ENCODE measurements around the gene ZBP1.
"Not testable (repeated sequence)": the region's sequence is repeated elsewhere in the genome, so short reads cannot be mapped to it uniquely, and the experiment has no call there.

The ZBP1 gene

GRCh38 chr20:57638895-57639236 is 18.6 kb upstream of the ZBP1 start:
- no peak for DNase-seq (ENCODE audit: low spot score)

GRCh38 chr20:57638173-57638894 is 18.1 kb upstream of the ZBP1 start:
- no peak for DNase-seq (ENCODE audit: low spot score)

GRCh38 chr20:57633945-57634491 is 13.8 kb upstream of the ZBP1 start:
- no peak for DNase-seq (ENCODE audit: low spot score)

GRCh38 chr20:57632286-57632685 is 12.1 kb upstream of the ZBP1 start:
- no peak for DNase-seq (ENCODE audit: low spot score)

GRCh38 chr20:57630061-57630460 is 9.8 kb upstream of the ZBP1 start:
- peak; percentile 34 for DNase-seq (ENCODE audit: low spot score)

DNA sequence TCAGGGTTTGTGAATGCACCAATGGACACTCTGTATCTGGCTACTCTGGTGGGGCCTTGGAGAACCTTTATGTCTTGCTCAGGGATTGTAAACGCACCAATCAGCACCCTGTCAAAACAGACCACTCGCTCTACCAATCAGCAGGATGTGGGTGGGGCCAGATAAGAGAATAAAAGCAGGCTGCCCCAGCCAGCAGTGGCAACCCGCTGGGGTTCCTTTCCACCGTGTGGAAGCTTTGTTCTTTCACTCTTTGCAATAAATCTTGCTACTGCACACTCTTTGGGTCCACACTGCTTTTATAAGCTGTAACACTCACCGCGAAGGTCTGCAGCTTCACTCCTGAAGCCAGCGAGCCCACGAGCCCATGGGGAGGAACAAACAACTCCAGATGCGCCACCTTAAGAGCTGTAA is 9.3 kb upstream of the ZBP1 start:
- DNase-seq (ENCODE audit: low spot score), result not testable (repeated sequence)

DNA sequence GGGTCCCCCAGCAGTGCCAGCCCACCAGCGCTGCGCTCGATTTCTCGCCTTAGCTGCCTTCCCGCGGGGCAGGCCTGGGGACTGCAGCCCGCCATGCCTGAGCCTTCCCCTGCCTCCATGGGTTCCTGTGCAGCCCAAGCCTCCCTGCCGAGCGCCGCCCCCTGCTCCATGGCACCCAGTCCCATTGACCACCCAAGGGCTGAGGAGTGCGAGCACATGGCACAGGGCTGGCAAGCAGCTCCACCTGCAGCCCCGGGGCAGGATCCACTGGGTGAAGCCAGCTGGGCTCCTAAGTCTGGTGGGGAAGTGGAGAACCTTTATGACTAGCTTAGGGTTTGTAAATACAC is 8.7 kb upstream of the ZBP1 start:
- DNase-seq (ENCODE audit: low spot score), result not testable (repeated sequence)

GRCh38 chr20:57628047-57628961 is 8.1 kb upstream of the ZBP1 start:
- peak; percentile 76 for DNase-seq (ENCODE audit: low spot score)

DNA sequence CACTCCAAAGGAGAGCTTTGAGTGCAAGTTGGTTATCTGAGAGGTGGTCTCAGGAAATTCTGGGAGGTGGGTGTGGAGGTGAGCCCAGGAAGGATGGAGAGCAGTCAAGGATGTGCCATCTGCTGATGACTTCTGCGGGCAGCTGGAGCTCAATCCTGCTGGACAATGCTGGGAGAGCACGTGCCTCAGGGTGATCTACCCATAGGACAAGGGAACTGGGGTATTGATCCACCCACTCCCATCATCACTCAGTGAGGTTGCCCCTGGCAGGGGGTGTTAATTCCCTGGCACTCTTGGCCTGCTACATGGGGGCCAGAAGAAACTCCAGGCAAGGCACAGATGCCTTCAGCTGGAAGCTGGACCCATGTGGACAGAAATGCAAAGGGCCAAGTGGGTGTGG is 7.1 kb upstream of the ZBP1 start:
- DNase-seq (ENCODE audit: low spot score), result no peak

GRCh38 chr20:57625978-57626377 is 5.8 kb upstream of the ZBP1 start:
- DNase-seq (ENCODE audit: low spot score), result no peak

GRCh38 chr20:57625181-57625958 is 5.1 kb upstream of the ZBP1 start:
- no peak for DNase-seq (ENCODE audit: low spot score)

- DNase-seq (ENCODE audit: low spot score), result no peak
Measured at GRCh38 chr20:57624124-57624523, 3.9 kb upstream of the ZBP1 start.

- DNase-seq (ENCODE audit: low spot score), result no peak
Measured at GRCh38 chr20:57622579-57623381, 2.6 kb upstream of the ZBP1 start.

DNA sequence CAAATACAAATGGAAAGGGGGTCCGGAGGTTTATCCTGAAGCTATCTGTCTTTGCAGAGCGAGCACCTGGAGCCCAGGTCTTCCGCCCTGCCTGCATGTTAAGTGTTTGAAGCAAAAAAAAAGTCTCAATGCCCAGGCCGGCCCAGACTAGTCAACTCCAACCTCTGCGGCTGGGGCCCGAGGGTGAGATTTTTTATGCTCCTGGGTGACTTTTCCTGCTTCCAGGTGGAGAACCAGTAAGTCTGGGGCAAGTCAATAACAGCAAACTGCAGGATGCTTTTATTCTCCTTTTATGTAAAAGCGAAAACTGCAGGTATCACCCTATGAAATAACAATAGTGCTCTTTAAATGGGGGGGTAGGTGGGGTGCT is 2.0 kb upstream of the ZBP1 start:
- no peak for DNase-seq (ENCODE audit: low spot score)

DNA sequence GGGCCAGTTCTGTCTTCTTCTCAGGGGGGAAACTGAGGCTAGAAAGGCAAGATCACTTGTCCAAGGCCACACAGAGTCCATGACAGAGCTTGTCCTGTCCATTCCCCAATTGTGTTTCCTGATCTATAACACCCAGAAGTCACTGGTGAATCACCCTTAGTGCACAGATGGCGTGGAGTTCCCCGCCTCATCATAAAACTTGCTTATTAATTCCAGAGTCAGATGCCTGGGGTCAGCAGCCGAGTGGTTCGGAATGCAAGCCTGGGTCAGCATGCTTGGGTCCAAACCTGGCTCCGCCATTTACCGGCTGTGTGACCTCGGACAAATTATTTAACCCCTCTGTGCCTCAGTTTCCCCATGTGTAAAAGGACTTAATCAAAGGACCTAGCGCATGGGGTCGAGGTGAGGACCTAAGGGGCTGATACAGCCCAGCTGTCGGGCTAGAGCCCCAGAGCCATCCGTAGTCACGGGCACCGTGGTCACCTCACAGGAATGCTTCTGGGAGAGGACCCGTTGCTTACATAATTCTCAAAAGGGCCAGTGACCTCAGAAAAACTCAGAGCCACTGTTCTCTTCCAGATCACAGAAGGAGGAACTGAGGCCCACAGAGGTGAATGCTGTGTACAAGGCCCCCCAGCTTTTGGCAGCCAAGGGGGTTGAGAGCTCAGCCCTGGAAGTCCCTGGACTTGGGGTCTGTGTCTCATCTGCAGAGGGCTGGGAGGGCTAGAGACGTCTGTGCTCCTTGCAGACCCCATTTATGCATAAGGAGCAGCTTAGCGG is 1.4 kb upstream of the ZBP1 start:
- no peak for DNase-seq (ENCODE audit: low spot score)

- DNase-seq (ENCODE audit: low spot score), result no peak
Measured at GRCh38 chr20:57620999-57621398, 773 bp upstream of the ZBP1 start.

DNA sequence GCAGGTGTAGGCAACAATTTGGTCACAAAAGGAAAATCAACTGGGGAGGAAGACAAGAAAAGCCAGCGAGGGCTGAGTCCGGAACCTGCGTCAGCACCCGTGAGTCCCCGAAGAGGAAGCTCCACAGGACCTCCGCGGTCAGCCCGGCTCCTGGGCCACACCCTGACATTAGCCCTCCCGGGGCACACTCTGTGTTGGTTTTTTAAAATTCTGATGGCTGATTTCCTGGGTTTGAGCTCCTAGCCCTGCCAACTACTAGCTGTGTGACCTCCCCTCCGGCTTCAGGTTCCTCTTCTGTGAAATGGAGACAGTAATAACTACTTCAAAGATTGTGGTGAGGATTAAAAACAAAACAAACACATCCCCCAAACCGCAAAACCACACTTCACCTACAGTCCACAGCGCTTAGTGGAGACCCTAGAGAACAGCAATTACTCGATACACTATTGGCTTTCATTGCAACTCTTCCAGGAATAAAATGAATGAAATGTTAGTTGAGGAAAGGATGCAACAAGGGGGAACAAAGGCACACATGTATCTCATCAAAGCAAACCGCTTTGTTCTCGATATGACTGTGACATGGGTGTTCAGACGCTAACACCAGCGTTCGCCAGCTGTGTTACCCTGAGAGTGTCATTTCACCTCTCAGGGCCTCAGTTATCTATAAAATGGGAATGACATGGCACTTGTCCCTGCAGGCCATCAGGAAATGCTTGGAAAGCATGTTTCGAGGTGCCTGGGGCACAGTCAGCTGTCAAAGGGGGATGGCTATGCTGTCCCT is 985 bp downstream of the ZBP1 start:
- no peak for DNase-seq (ENCODE audit: low spot score)

GRCh38 chr20:57618764-57619050 is 1.5 kb downstream of the ZBP1 start:
- DNase-seq (ENCODE audit: low spot score), result no peak

DNA sequence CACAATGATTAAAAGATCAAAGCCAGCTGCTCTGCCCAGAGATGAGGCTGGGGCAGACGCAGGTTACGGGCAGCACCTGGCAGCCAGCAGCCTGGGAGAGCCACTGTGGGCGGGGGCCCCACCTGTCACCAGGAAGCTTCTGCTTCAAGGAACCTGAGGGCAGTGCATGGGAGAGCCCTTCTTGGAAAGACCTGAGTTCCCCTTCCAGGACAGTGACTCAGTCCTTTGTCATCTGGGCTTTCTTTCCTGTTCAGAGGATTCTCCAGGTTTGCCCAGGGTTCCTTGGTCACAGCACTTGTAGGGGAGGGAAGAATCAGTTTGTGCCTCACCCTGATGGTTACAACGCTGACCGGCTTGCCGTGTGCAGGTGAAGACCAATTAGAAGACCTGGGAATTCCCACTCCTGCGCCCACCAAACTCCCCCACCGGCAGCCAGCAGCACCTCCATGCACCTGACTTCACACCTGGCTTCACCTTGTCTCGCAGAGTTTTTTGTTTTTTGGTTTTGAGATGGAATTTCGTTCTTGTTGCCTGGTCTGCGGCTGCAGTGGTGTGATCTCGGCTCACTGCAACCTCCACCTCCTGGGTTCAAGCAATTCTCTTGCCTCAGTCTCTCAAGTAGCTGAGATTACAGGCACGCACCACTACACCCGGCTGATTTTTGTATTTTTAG is 2.0 kb downstream of the ZBP1 start:
- no peak for DNase-seq (ENCODE audit: low spot score)

Data from Ammon's horn (tissue), 1 donor.